Thymus (tissue), 11 donors: ENCODE measurements around the gene TMEM236. TPM values are rescaled to one million over a fixed set of nuclear protein-coding genes. Genes with fewer than 3 reads are reported as not detected.
A peak's percentile ranks its signal among the peaks of the same experiment; 100 is the strongest.

Experiments
- DNase-seq, 9 donors: peaks; one replicate each; pipeline ENCODE4 v3.0.0-alpha.2; 2013; ENCODE audit warnings: low spot score in 9 of 9, low read depth in 6 of 9, missing footprints in 1 of 9
- H3K27ac ChIP-seq, 2 donors: one replicate each; pipeline ENCODE4 v1.5.1; 2013; ENCODE audit warnings: control low read depth in 1 of 2, low read depth in 1 of 2, low read length in 1 of 2, mild to moderate bottlenecking in 1 of 2, moderate library complexity in 1 of 2
- H3K27me3 ChIP-seq, 2 donors: one replicate each; pipeline ENCODE4 v1.5.1; 2013; ENCODE audit warnings: low read length in 1 of 2; ENCODE audit not compliant: control insufficient read depth in 2 of 2, insufficient read depth in 1 of 2
- H3K36me3 ChIP-seq, 2 donors: one replicate each; pipeline ENCODE4 v1.5.1; 2013; ENCODE audit warnings: low read length in 1 of 2, mild to moderate bottlenecking in 1 of 2, moderate library complexity in 1 of 2; ENCODE audit not compliant: control insufficient read depth in 2 of 2, insufficient read depth in 2 of 2
- H3K4me1 ChIP-seq, 2 donors: one replicate each; pipeline ENCODE4 v1.5.1; 2013; ENCODE audit warnings: low read length in 2 of 2; ENCODE audit not compliant: control insufficient read depth in 2 of 2, insufficient read depth in 2 of 2
- H3K4me3 ChIP-seq, 2 donors: one replicate each; pipeline ENCODE4 v1.5.1; 2013; ENCODE audit warnings: low read length in 2 of 2, control low read depth in 1 of 2, mild to moderate bottlenecking in 1 of 2
- H3K9me3 ChIP-seq, 2 donors: one replicate each; pipeline ENCODE4 v1.5.1; 2013; ENCODE audit warnings: low read length in 1 of 2, mild to moderate bottlenecking in 1 of 2; ENCODE audit not compliant: control insufficient read depth in 2 of 2, insufficient read depth in 1 of 2
- WGBS: extraction: QIAGEN DNeasy Blood & Tissue Kit; methylation state at CpG from one replicate; pipeline ENCODE4 v1.1.7; 2013; 5-methylcytosine and 5-hydroxymethylcytosine counted together
- polyA plus RNA-seq: library from polyadenylated mRNA; stranded (reverse); fragments of 200-250 nt; gene quantifications from one replicate; pipeline ENCODE4 v1.2.3, GENCODE V29; 2013
- total RNA-seq: library from RNA; stranded (reverse); fragments of 120-200 nt; gene quantifications from one replicate; pipeline ENCODE4 v1.2.4, GENCODE V29; 2013
- donor health status: healthy.

TMEM236 gene
- total and polyA plus RNA-seq, 2 donors = 0.24 to 0.30 TPM

- Histone ChIP-seq H3K27ac (no peak overlapping the region), H3K36me3 (no peaks in the 10 kb centered on the region), H3K27me3 (no peaks in the 10 kb centered on the region), H3K4me3 (no peak overlapping the region), H3K4me1 (no peaks in the 10 kb centered on the region), H3K9me3 (no peaks in the 10 kb centered on the region)
- WGBS = 46% methylated on average over 7 of the region's 7 CpGs
- peak in 1 of 9 donors; percentile 37 for DNase-seq
Measured at GRCh38 chr10:17756557-17757217, 4.7 kb downstream of the TMEM236 start.

- no peak overlapping the region for H3K4me3 ChIP-seq
- DNase-seq = no peak
- H3K36me3 ChIP-seq = no peaks in the 10 kb centered on the region
- WGBS = 95% methylated on average over 2 of the region's 2 CpGs
- no peaks in the 10 kb centered on the region for H3K4me1 ChIP-seq
- H3K9me3 ChIP-seq = no peaks in the 10 kb centered on the region
- H3K27me3 ChIP-seq = no peaks in the 10 kb centered on the region
- no peak overlapping the region for H3K27ac ChIP-seq
Measured at GRCh38 chr10:17758200-17758599, 6.2 kb downstream of the TMEM236 start.

GRCh38 chr10:17758896-17759295, 6.9 kb downstream of the TMEM236 start:
- H3K9me3 ChIP-seq = no peaks in the 10 kb centered on the region
- no peak overlapping the region for H3K4me3 ChIP-seq
- no peaks in the 10 kb centered on the region for H3K36me3 ChIP-seq
- no peak overlapping the region for H3K27ac ChIP-seq
- no peak for DNase-seq
- H3K4me1 ChIP-seq = no peaks in the 10 kb centered on the region
- no peaks in the 10 kb centered on the region for H3K27me3 ChIP-seq

GRCh38 chr10:17764142-17764541, 12.1 kb downstream of the TMEM236 start:
- H3K36me3 ChIP-seq = no peaks in the 10 kb centered on the region
- 93% methylated on average over 4 of the region's 4 CpGs for WGBS
- H3K27me3 ChIP-seq = no peaks in the 10 kb centered on the region
- no peaks in the 10 kb centered on the region for H3K4me1 ChIP-seq
- H3K4me3 ChIP-seq = no peak overlapping the region
- H3K9me3 ChIP-seq = peaks cover 0 to 2% of the 10 kb centered on the region in 2 donors
- DNase-seq = no peak
- no peak overlapping the region for H3K27ac ChIP-seq

- Histone ChIP-seq H3K36me3 (no peaks in the 10 kb centered on the region), H3K9me3 (peaks cover 0 to 2% of the 10 kb centered on the region in 2 donors), H3K4me3 (no peak overlapping the region), H3K4me1 (no peaks in the 10 kb centered on the region), H3K27me3 (no peaks in the 10 kb centered on the region), H3K27ac (no peak overlapping the region)
- DNase-seq = no peak
- WGBS = 77% methylated on average over 3 of the region's 3 CpGs
Measured at GRCh38 chr10:17765602-17766001, 13.6 kb downstream of the TMEM236 start.

GRCh38 chr10:17766731-17767130, 14.7 kb downstream of the TMEM236 start:
- H3K27ac ChIP-seq = no peak overlapping the region
- no peak for DNase-seq
- H3K27me3 ChIP-seq = no peaks in the 10 kb centered on the region
- no peaks in the 10 kb centered on the region for H3K36me3 ChIP-seq
- no peaks in the 10 kb centered on the region for H3K4me1 ChIP-seq
- WGBS = 97% methylated on average over 1 of the region's 1 CpG
- peaks cover 0 to 2% of the 10 kb centered on the region in 2 donors for H3K9me3 ChIP-seq
- no peak overlapping the region for H3K4me3 ChIP-seq

GRCh38 chr10:17768496-17768895, 16.5 kb downstream of the TMEM236 start:
- Histone ChIP-seq H3K36me3 (no peaks in the 10 kb centered on the region), H3K9me3 (peaks cover 0 to 2% of the 10 kb centered on the region in 2 donors), H3K4me3 (no peak overlapping the region), H3K27ac (no peak overlapping the region), H3K27me3 (no peaks in the 10 kb centered on the region), H3K4me1 (no peaks in the 10 kb centered on the region)
- no peak for DNase-seq
- 95% methylated on average over 5 of the region's 5 CpGs for WGBS

- Histone ChIP-seq H3K9me3 (peaks cover 0 to 2% of the 10 kb centered on the region in 2 donors), H3K4me1 (no peaks in the 10 kb centered on the region), H3K27me3 (no peaks in the 10 kb centered on the region), H3K36me3 (no peaks in the 10 kb centered on the region), H3K27ac (no peak overlapping the region), H3K4me3 (no peak overlapping the region)
- DNase-seq = no peak
- 55% methylated on average over 5 of the region's 5 CpGs for WGBS
Measured at GRCh38 chr10:17768957-17769356, 17.0 kb downstream of the TMEM236 start.

GRCh38 chr10:17771017-17771416, 19.0 kb downstream of the TMEM236 start:
- Histone ChIP-seq H3K36me3 (no peaks in the 10 kb centered on the region), H3K9me3 (no peaks in the 10 kb centered on the region), H3K27ac (no peak overlapping the region), H3K4me3 (no peak overlapping the region), H3K4me1 (no peaks in the 10 kb centered on the region), H3K27me3 (no peaks in the 10 kb centered on the region)
- WGBS = 78% methylated on average over 4 of the region's 4 CpGs
- DNase-seq = no peak
